Testis (tissue), 3 donors: ENCODE results near the gene SLC26A8. TPM values are rescaled to one million over a fixed set of nuclear protein-coding genes. Genes with fewer than 3 reads are reported as not detected.

Source experiments
- DNase-seq: peaks from one replicate; pipeline ENCODE4 v3.0.0-alpha.2; 2019
- H3K27ac ChIP-seq, 2 donors: fragments of 200-600 bp; sonication (generic); one replicate each; pipeline ENCODE4 v1.5.1; 2019
- H3K27me3 ChIP-seq: fragments of 200-600 bp; sonication (generic); one replicate; pipeline ENCODE4 v1.5.1; 2019
- H3K36me3 ChIP-seq: fragments of 200-600 bp; sonication (generic); one replicate; pipeline ENCODE4 v1.5.1; 2017; ENCODE audit warnings: low read depth; ENCODE audit errors: missing control alignments
- H3K4me1 ChIP-seq: fragments of 200-600 bp; sonication (generic); one replicate; pipeline ENCODE4 v1.5.1; 2019
- H3K4me3 ChIP-seq, 2 donors: fragments of 200-600 bp; sonication (generic); one replicate each; pipeline ENCODE4 v1.5.1; 2017 to 2019
- H3K9me3 ChIP-seq: fragments of 200-600 bp; sonication (generic); one replicate; pipeline ENCODE4 v1.5.1; 2017
- CTCF ChIP-seq, 3 experiments: fragments of 450-650 bp in 2 of 3; fragments of 200-600 bp in 1 of 3; sonication (generic) in 1 of 3; IDR thresholded peaks; one replicate each; pipeline ENCODE4 v1.5.1; 2016 to 2019; ENCODE audit warnings: antibody characterized with exemption in 3 of 3, mild to moderate bottlenecking in 2 of 3, moderate library complexity in 1 of 3
- POLR2A ChIP-seq: fragments of 450-650 bp; IDR thresholded peaks from one replicate; pipeline ENCODE4 v1.6.1; 2017; ENCODE audit warnings: antibody characterized with exemption, mild to moderate bottlenecking, moderate library complexity
- WGBS, 2 donors: methylation state at CpG; one replicate each; pipeline ENCODE4 v1.1.5; 2018; 5-methylcytosine and 5-hydroxymethylcytosine counted together
- intact Hi-C: fragments of 100-400 bp; cut with DNase I; formaldehyde crosslinking; loops from one replicate; pipeline ENCODE4 v1.15.1; 2023; ENCODE audit warnings: low total_unique reads
- polyA plus RNA-seq: library from polyadenylated mRNA; stranded (reverse); fragments of 350-450 nt; fragmentation: Illumina TruSeq; extraction: RNeasy Lipid Tissue Mini Kit (QIAGEN cat#74804); gene quantifications from one replicate; pipeline ENCODE4 v1.2.3, GENCODE V29; 2014; ENCODE audit warnings: low read depth, low replicate concordance; ENCODE audit not compliant: insufficient read depth
- total RNA-seq, 2 donors: library from RNA; depleted of rRNA; stranded (reverse); fragments of >200 nt; gene quantifications; one replicate each; pipeline ENCODE4 v1.2.3, GENCODE V29; 2016

SLC26A8 gene
- total and polyA plus RNA-seq, 3 donors from 2014 or later: 52.0 to 160 (median 66.9) TPM

GRCh38 chr6:35895560-35895959 lies 128.9 kb downstream of the SLC26A8 start:
- intact Hi-C loops: no loop called here
- DNase-seq: no peak
- H3K4me3 ChIP-seq: no peak overlapping the region
- H3K9me3 ChIP-seq: no peaks in the 10 kb centered on the region
- no peaks in the 10 kb centered on the region for H3K27me3 ChIP-seq
- no peaks in the 10 kb centered on the region for H3K36me3 ChIP-seq
- H3K27ac ChIP-seq: no peak overlapping the region
- TF ChIP-seq CTCF (IDR thresholded peaks at IDR 0.05) (no peak), POLR2A (no peak)
- 92 to 94% methylated on average over 3 of the region's 3 CpGs for WGBS, 2 donors
- H3K4me1 ChIP-seq: no peaks in the 10 kb centered on the region

- H3K27me3 ChIP-seq: no peaks in the 10 kb centered on the region
- WGBS, 2 donors: 70 to 85% methylated on average over 2 of the region's 2 CpGs
- DNase-seq: no peak
- no peaks in the 10 kb centered on the region for H3K36me3 ChIP-seq
- no peaks in the 10 kb centered on the region for H3K4me1 ChIP-seq
- H3K9me3 ChIP-seq: no peaks in the 10 kb centered on the region
- TF ChIP-seq CTCF (IDR thresholded peaks at IDR 0.05) (no peak), POLR2A (no peak)
- no peak overlapping the region for H3K4me3 ChIP-seq
- intact Hi-C loops: no loop called here
- no peak overlapping the region for H3K27ac ChIP-seq
Measured at GRCh38 chr6:35894776-35895175, 129.7 kb downstream of the SLC26A8 start.

Other genes starting within 250 kb of the SLC26A8 start
- gene CLPSL2, start 248.0 kb downstream of the SLC26A8 start, total RNA-seq: not detected
- not detected for gene CLPSL2, start 248.0 kb downstream of the SLC26A8 start, polyA plus RNA-seq
- gene CLPSL1, start 243.6 kb downstream of the SLC26A8 start, total RNA-seq: not detected
- gene CLPSL1, start 243.6 kb downstream of the SLC26A8 start, polyA plus RNA-seq: not detected
- 1 to 10 TPM in 1 of 2 donors, not detected in 1; 1.2 TPM for gene CLPS, start 227.3 kb downstream of the SLC26A8 start, total RNA-seq
- not detected for gene CLPS, start 227.3 kb downstream of the SLC26A8 start, polyA plus RNA-seq
- gene LHFPL5, start 219.3 kb downstream of the SLC26A8 start, total RNA-seq: under 1 TPM; 0.24 to 0.50 TPM
- gene LHFPL5, start 219.3 kb downstream of the SLC26A8 start, polyA plus RNA-seq: not detected
- 10 to 100 TPM; 77.3 to 84.6 TPM for gene SRPK1, start 103.5 kb downstream of the SLC26A8 start, total RNA-seq
- gene SRPK1, start 103.5 kb downstream of the SLC26A8 start, polyA plus RNA-seq: 86.3 TPM
- gene MAPK14, start 3.2 kb upstream of the SLC26A8 start, total RNA-seq: 10 to 100 TPM; 57.3 to 58.3 TPM
- gene MAPK14, start 3.2 kb upstream of the SLC26A8 start, polyA plus RNA-seq: 21.8 TPM
- 10 to 100 TPM; 57.5 to 61.7 TPM for gene MAPK13, start 105.9 kb upstream of the SLC26A8 start, total RNA-seq
- gene MAPK13, start 105.9 kb upstream of the SLC26A8 start, polyA plus RNA-seq: 109 TPM
- 100 to 1,000 TPM; 102 to 104 TPM for gene BRPF3, start 172.1 kb upstream of the SLC26A8 start, total RNA-seq
- 70.5 TPM for gene BRPF3, start 172.1 kb upstream of the SLC26A8 start, polyA plus RNA-seq
- 1 to 10 TPM; 2.4 to 3.5 TPM for gene PNPLA1, start 245.4 kb upstream of the SLC26A8 start, total RNA-seq
- 2.1 TPM for gene PNPLA1, start 245.4 kb upstream of the SLC26A8 start, polyA plus RNA-seq